Measurements from ENCODE around the gene GABBR1. TPM values are rescaled to one million over a fixed set of nuclear protein-coding genes. Genes with fewer than 3 reads are reported as not detected.

Gene GABBR1
- total and polyA plus RNA-seq, 2 of the 13 experiments (the other 11 are each of a cell fraction or from before 2014, with no cell fraction given) = 0.07 to 0.37 TPM

DNA sequence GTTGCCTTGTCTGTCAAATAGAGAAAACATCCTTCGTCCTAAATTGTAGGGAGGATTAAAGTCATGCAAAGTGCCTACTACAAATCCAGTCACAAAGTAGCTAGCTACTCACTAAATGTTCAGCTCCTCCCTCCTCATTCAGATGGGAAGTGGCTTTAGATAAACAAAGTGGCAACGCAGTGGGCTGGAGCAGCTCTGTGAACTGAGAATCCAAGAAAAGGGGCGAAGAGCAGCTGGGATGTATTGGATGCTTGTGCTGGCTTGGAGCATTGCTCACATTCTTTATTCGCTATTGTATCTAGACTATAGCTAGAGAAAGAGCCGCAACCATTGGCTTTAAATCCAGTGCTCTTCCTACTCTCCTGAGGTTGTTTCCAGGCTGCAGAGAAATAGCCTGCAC, 34.2 kb upstream of the GABBR1 start:
- no peak for ATAC-seq
- in situ Hi-C loops (cut with HindIII; ENCODE audit: extremely low pct_ligation_motif_present, low pct_unique_long_range_greater_than_20kb) = no loop called here
- H3K4me1 ChIP-seq (ENCODE audit: insufficient read depth, low read length) = no peaks in the 10 kb centered on the region
- no peak for DNase-seq (ENCODE audit: low spot score)
- ChIA-PET CTCF (ENCODE audit: low intra/inter-chr PET ratio, low total read pairs) (no interaction called here), POLR2A (no interaction called here)
- TF ChIP-seq, protein P1, sequence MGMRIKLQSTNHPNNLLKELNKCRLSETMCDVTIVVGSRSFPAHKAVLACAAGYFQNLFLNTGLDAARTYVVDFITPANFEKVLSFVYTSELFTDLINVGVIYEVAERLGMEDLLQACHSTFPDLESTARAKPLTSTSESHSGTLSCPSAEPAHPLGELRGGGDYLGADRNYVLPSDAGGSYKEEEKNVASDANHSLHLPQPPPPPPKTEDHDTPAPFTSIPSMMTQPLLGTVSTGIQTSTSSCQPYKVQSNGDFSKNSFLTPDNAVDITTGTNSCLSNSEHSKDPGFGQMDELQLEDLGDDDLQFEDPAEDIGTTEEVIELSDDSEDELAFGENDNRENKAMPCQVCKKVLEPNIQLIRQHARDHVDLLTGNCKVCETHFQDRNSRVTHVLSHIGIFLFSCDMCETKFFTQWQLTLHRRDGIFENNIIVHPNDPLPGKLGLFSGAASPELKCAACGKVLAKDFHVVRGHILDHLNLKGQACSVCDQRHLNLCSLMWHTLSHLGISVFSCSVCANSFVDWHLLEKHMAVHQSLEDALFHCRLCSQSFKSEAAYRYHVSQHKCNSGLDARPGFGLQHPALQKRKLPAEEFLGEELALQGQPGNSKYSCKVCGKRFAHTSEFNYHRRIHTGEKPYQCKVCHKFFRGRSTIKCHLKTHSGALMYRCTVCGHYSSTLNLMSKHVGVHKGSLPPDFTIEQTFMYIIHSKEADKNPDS (CRISPR knock-in tag; IDR thresholded peaks at IDR 0.05) = no peak
- TF ChIP-seq CTCF (CRISPR knock-in tag; IDR thresholded peaks at IDR 0.05) (no peak), RXRA (CRISPR knock-in tag; IDR thresholded peaks at IDR 0.05) (no peak), ZNF761 (CRISPR knock-in tag; conservative IDR thresholded peaks at IDR 0.05) (no peak)
- peaks cover 2 to 12% of the 10 kb centered on the region in 2 experiments; a peak in 3 of 5 replicates for H3K27me3 ChIP-seq (ENCODE audit: control insufficient read depth in 1 of 2, insufficient read depth in 2 of 2, low read length in 2 of 2)
- no peaks in the 10 kb centered on the region for H3K79me2 ChIP-seq (ENCODE audit: insufficient read depth, low read length)
- H3K9me3 ChIP-seq (ENCODE audit: low read length) = no peaks in the 10 kb centered on the region
- WGBS (ENCODE audit: low lambda C conversion rate) = 30% methylated on average over 5 of the region's 5 CpGs
- H3K9ac ChIP-seq (ENCODE audit: insufficient read depth, low read depth, low read length) = no peak overlapping the region
- H2AFZ ChIP-seq (ENCODE audit: low read length) = no peak overlapping the region
- H3K4me3 ChIP-seq (replicated peaks in 1 of 3; ENCODE audit: insufficient read depth in 1 of 3, low read depth in 2 of 3, low read length in 3 of 3) = no peak overlapping the region
- intact Hi-C loops (cut with micrococcal nuclease; ENCODE audit: unreplicated experiment) = no loop called here
- no TSS peak for BruUV-seq (replicated peaks)
- no peaks in the 10 kb centered on the region for H4K20me1 ChIP-seq (ENCODE audit: insufficient read depth, low read length)
- no peak overlapping the region for H3K27ac ChIP-seq (ENCODE audit: extremely low read length, insufficient read depth, low read length)
- no peaks in the 10 kb centered on the region for H3K36me3 ChIP-seq (replicated peaks in 1 of 2; ENCODE audit: control insufficient read depth in 1 of 2, insufficient read depth in 2 of 2, low read length in 2 of 2)
- H3K4me2 ChIP-seq (ENCODE audit: low read depth, low read length) = no peak overlapping the region
- FAIRE-seq = no peak

DNA sequence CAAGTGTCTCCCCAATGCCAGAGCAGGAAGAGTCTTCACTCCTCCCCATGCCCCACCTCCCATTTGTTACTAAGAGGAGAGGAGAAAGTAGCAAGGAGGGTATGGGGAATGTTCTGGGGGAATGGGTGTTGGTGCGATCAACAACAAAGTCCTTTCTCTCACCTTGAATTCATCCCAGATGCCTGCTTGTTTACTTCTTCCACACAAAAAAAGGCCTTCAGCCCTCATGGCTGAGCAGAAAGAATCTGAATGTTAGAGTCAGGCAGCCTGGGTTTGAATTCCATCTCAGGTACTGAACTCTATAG, 33.8 kb upstream of the GABBR1 start:
- Histone ChIP-seq H3K4me2 (ENCODE audit: low read depth, low read length) (no peak overlapping the region), H3K9ac (ENCODE audit: insufficient read depth, low read depth, low read length) (no peak overlapping the region), H3K27ac (ENCODE audit: extremely low read length, insufficient read depth, low read length) (no peak overlapping the region), H2AFZ (ENCODE audit: low read length) (no peak overlapping the region), H3K4me3 (replicated peaks in 1 of 3; ENCODE audit: insufficient read depth in 1 of 3, low read depth in 2 of 3, low read length in 3 of 3) (no peak overlapping the region), H3K9me3 (ENCODE audit: low read length) (no peaks in the 10 kb centered on the region), H3K4me1 (ENCODE audit: insufficient read depth, low read length) (no peaks in the 10 kb centered on the region), H3K36me3 (replicated peaks in 1 of 2; ENCODE audit: control insufficient read depth in 1 of 2, insufficient read depth in 2 of 2, low read length in 2 of 2) (no peaks in the 10 kb centered on the region), H3K27me3 (ENCODE audit: control insufficient read depth in 1 of 2, insufficient read depth in 2 of 2, low read length in 2 of 2) (peaks cover 2 to 12% of the 10 kb centered on the region in 2 experiments; a peak in 3 of 5 replicates), H4K20me1 (ENCODE audit: insufficient read depth, low read length) (no peaks in the 10 kb centered on the region), H3K79me2 (ENCODE audit: insufficient read depth, low read length) (no peaks in the 10 kb centered on the region)
- intact Hi-C loops (cut with micrococcal nuclease; ENCODE audit: unreplicated experiment) = no loop called here
- DNase-seq (ENCODE audit: low spot score) (no peak), FAIRE-seq (no peak), ATAC-seq (no peak)
- in situ Hi-C loops (cut with HindIII; ENCODE audit: extremely low pct_ligation_motif_present, low pct_unique_long_range_greater_than_20kb) = no loop called here
- no TSS peak for BruUV-seq (replicated peaks)
- CTCF ChIA-PET (ENCODE audit: low intra/inter-chr PET ratio, low total read pairs) = no interaction called here
- TF ChIP-seq, protein P2, sequence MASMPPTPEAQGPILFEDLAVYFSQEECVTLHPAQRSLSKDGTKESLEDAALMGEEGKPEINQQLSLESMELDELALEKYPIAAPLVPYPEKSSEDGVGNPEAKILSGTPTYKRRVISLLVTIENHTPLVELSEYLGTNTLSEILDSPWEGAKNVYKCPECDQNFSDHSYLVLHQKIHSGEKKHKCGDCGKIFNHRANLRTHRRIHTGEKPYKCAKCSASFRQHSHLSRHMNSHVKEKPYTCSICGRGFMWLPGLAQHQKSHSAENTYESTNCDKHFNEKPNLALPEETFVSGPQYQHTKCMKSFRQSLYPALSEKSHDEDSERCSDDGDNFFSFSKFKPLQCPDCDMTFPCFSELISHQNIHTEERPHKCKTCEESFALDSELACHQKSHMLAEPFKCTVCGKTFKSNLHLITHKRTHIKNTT (CRISPR knock-in tag; IDR thresholded peaks at IDR 0.05) = no peak
- TF ChIP-seq NFE2L1 (CRISPR knock-in tag; IDR thresholded peaks at IDR 0.05; ENCODE audit: borderline replicate concordance) = no peak
- POLR2A ChIA-PET = no interaction called here
- WGBS (ENCODE audit: low lambda C conversion rate) = 0% methylated on average over 1 of the region's 1 CpG
